COLO829 (cell line): ENCODE data around the gene SPATA13.

Experiments used
- DNase-seq: peaks from one replicate; pipeline ENCODE4 v3.0.0; 2012; ENCODE audit warnings: low spot score

Gene SPATA13

GRCh38 chr13:24252136-24252535, 91.6 kb downstream of the SPATA13 start:
- no peak for DNase-seq

- DNase-seq, result no peak
Observed at GRCh38 chr13:24253520-24254145, 93.1 kb downstream of the SPATA13 start.

- no peak for DNase-seq
Observed at GRCh38 chr13:24254146-24254841, 93.8 kb downstream of the SPATA13 start.

- no peak for DNase-seq
Observed at GRCh38 chr13:24257497-24257896, 97.0 kb downstream of the SPATA13 start.

- DNase-seq, result no peak
Observed at GRCh38 chr13:24261566-24261965, 101.0 kb downstream of the SPATA13 start.

- DNase-seq, result peak; percentile 82
Observed at GRCh38 chr13:24263632-24264031, 103.1 kb downstream of the SPATA13 start.

- no peak for DNase-seq
Observed at GRCh38 chr13:24264976-24265375, 104.5 kb downstream of the SPATA13 start.

GRCh38 chr13:24265453-24265852, 104.9 kb downstream of the SPATA13 start:
- DNase-seq, result no peak

GRCh38 chr13:24267274-24267673, 106.8 kb downstream of the SPATA13 start:
- DNase-seq, result no peak

- no peak for DNase-seq
Observed at GRCh38 chr13:24267801-24268200, 107.3 kb downstream of the SPATA13 start.

- no peak for DNase-seq
Observed at GRCh38 chr13:24269821-24270220, 109.3 kb downstream of the SPATA13 start.

GRCh38 chr13:24270639-24271141, 110.2 kb downstream of the SPATA13 start:
- peak; percentile 16 for DNase-seq

- DNase-seq, result no peak
Observed at GRCh38 chr13:24271231-24271600, 110.7 kb downstream of the SPATA13 start.

GRCh38 chr13:24271601-24272451, 111.3 kb downstream of the SPATA13 start:
- peak; percentile 89 for DNase-seq

GRCh38 chr13:24272452-24273161, 112.1 kb downstream of the SPATA13 start:
- no peak for DNase-seq

- no peak for DNase-seq
Observed at GRCh38 chr13:24273926-24274325, 113.4 kb downstream of the SPATA13 start.

GRCh38 chr13:24274452-24275021, 114.0 kb downstream of the SPATA13 start:
- no peak for DNase-seq

GRCh38 chr13:24275041-24275440, 114.5 kb downstream of the SPATA13 start:
- DNase-seq, result no peak

GRCh38 chr13:24276306-24276705, 115.8 kb downstream of the SPATA13 start:
- no peak for DNase-seq

- no peak for DNase-seq
Observed at GRCh38 chr13:24276861-24277260, 116.3 kb downstream of the SPATA13 start.

- DNase-seq, result no peak
Observed at GRCh38 chr13:24277761-24278160, 117.2 kb downstream of the SPATA13 start.
